AG04450 (cell line): ENCODE measurements around the gene IL1RAP. TPM values are rescaled to one million over a fixed set of nuclear protein-coding genes. Genes with fewer than 3 reads are reported as not detected.

ENCODE experiments used
- CTCF ChIA-PET: fragments of 300-600, 350-600 bp; formaldehyde crosslinking; extraction: SDS; loops from one replicate; lab custom pipeline; 2022; ENCODE audit warnings: antibody characterized with exemption, inconsistent platforms; lab: Charles Lee
- POLR2A ChIA-PET: fragments of 350-600 bp; formaldehyde crosslinking; extraction: SDS; loops from one replicate; lab custom pipeline; 2021; ENCODE audit warnings: antibody characterized with exemption, inconsistent platforms; lab: Yijun Ruan, JAX
- DNase-seq: peaks from one replicate; pipeline ENCODE4 v3.0.0-alpha.2; 2011; ENCODE audit warnings: low read depth, low spot score
- H3K27ac ChIP-seq: one replicate; pipeline ENCODE4 v1.5.1; 2012; ENCODE audit warnings: low read depth, low read length, control low read depth
- H3K27me3 ChIP-seq: one replicate; pipeline ENCODE4 v1.6.0; 2012; ENCODE audit warnings: low read length; ENCODE audit not compliant: control insufficient read depth, insufficient read depth
- H3K4me3 ChIP-seq: 2 replicates; pipeline ENCODE4 v1.5.1; 2011; ENCODE audit warnings: mild to moderate bottlenecking, low read depth, low read length, control low read depth
- H3K9me3 ChIP-seq: 2 replicates; pipeline ENCODE4 v1.5.1; 2012; ENCODE audit warnings: low read length; ENCODE audit not compliant: control insufficient read depth, insufficient read depth
- polyA plus RNA-seq: library from polyadenylated mRNA; depleted of rRNA; stranded (reverse); fragments of >200 nt; gene quantifications from 2 replicates; pipeline ENCODE4 v1.2.3, GENCODE V29; 2011
- TF ChIP-seq, protein P1 (sequence below): IDR thresholded peaks from 2 replicates; pipeline ENCODE4 v1.5.1; 2011; ENCODE audit warnings: low read depth, low read length, control low read depth, inconsistent platforms

IL1RAP gene
- polyA plus RNA-seq, 1 experiment: 9.9 TPM

DNA sequence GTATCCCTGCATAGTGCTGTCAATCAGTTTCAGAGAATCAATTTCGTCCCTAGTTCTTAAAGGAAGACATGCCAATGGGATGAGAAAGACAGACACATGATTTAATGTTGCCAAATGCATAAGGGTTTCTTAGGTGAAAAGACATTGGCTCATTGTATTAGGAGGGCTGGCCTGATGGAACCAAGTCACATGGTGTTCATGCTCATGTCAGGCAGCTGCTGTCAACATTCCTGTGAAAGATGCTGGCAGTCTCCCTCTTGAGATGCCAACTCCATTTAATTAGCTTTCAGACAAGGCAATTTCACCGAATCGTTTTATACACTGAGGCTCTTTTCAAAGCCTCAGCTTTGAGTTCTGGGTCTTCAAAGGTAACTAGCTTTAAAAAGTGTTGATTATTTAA lies 16.1 kb upstream of the IL1RAP start:
- TF ChIP-seq, protein P1, sequence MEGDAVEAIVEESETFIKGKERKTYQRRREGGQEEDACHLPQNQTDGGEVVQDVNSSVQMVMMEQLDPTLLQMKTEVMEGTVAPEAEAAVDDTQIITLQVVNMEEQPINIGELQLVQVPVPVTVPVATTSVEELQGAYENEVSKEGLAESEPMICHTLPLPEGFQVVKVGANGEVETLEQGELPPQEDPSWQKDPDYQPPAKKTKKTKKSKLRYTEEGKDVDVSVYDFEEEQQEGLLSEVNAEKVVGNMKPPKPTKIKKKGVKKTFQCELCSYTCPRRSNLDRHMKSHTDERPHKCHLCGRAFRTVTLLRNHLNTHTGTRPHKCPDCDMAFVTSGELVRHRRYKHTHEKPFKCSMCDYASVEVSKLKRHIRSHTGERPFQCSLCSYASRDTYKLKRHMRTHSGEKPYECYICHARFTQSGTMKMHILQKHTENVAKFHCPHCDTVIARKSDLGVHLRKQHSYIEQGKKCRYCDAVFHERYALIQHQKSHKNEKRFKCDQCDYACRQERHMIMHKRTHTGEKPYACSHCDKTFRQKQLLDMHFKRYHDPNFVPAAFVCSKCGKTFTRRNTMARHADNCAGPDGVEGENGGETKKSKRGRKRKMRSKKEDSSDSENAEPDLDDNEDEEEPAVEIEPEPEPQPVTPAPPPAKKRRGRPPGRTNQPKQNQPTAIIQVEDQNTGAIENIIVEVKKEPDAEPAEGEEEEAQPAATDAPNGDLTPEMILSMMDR: no peak
- CTCF ChIA-PET: interaction anchor here (1.6 kb wide), 1 partner anchor 11 kb away, joined by 3 read pairs; no protein-coding TSS in a partner anchor
- Histone ChIP-seq H3K4me3 (no peak overlapping the region), H3K27ac (no peak overlapping the region), H3K27me3 (no peaks in the 10 kb centered on the region), H3K9me3 (no peaks in the 10 kb centered on the region)
- no peak for DNase-seq
- POLR2A ChIA-PET: no interaction called here

DNA sequence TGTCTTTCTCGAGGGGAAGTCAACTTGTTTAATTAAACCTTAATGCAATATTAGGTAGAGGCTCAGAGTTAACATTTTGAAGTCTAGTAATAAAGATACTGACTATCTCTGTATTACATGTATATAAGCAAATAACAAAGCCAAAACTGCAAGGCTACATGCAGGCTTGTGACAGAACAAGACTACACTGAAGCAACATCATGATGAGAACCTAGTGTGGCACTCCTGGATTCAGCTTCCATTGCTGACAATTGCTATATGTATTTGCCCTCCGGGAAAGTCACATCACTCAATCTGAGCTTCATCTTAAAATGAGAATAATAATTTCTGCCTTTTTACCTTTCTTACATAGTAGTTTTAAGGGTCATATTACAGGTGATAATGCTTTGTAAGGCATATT lies 15.6 kb upstream of the IL1RAP start:
- no peaks in the 10 kb centered on the region for H3K27me3 ChIP-seq
- ChIA-PET POLR2A (no interaction called here), CTCF (interaction anchor here (0.6 to 1.6 kb wide), 3 partner anchors 10 to 211 kb away, joined by 3 to 6 read pairs (median 3); partner anchors contain the start of gene IL1RAP)
- TF ChIP-seq, protein P1: no peak
- no peak overlapping the region for H3K27ac ChIP-seq
- no peak for DNase-seq
- H3K4me3 ChIP-seq: no peak overlapping the region
- H3K9me3 ChIP-seq: no peaks in the 10 kb centered on the region

DNA sequence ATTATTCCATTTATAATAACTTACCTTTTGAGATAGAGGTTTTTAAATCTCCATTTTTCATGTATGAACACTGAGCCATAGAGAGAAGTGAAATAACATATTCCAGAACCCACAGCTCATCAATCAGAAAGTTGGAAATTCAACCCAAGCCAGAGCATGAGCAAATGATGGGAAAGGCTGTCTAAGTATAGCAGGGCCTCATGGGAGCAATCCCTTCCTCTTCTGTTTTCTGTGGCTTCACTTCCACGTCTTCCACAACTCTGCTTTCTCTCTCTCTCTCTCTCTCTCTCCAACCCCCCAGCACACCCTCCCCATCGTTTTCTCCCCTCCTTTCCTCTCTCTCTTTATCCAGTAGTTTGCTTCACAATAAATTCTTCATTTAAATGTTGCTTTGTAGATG lies 14.8 kb upstream of the IL1RAP start:
- ChIA-PET CTCF (interaction anchor here (1.6 kb wide), 1 partner anchor 14 kb away, joined by 6 read pairs; the partner anchor contains the start of gene IL1RAP), POLR2A (interaction anchor here (0.6 kb wide), 1 partner anchor 248 kb away, joined by 6 read pairs; no protein-coding TSS in a partner anchor)
- no peak overlapping the region for H3K27ac ChIP-seq
- H3K9me3 ChIP-seq: no peaks in the 10 kb centered on the region
- TF ChIP-seq, protein P1: no peak
- H3K27me3 ChIP-seq: no peaks in the 10 kb centered on the region
- no peak for DNase-seq
- H3K4me3 ChIP-seq: no peak overlapping the region

DNA sequence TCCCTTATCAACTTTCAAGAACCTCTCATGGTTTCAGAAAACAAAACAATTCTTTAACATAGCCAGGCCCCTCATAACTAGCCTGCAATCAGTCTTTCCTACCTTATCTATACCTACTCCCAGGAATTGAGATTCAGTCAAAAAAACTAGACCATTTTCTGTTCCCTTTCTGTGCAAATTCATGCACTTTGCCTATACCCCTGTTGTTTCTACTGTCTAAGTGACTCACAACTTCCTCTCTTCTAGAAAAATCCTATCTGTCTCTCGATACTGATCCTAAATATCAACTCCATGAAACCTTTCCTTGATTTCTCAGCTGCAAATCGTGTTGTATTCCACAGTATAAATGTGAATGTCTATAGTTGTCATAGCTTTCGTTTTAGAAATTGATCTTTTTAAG lies 10.9 kb upstream of the IL1RAP start:
- POLR2A ChIA-PET: no interaction called here
- H3K9me3 ChIP-seq: no peaks in the 10 kb centered on the region
- DNase-seq: no peak
- no peak overlapping the region for H3K27ac ChIP-seq
- CTCF ChIA-PET: no interaction called here
- no peak overlapping the region for H3K4me3 ChIP-seq
- TF ChIP-seq, protein P1: no peak
- H3K27me3 ChIP-seq: no peaks in the 10 kb centered on the region

DNA sequence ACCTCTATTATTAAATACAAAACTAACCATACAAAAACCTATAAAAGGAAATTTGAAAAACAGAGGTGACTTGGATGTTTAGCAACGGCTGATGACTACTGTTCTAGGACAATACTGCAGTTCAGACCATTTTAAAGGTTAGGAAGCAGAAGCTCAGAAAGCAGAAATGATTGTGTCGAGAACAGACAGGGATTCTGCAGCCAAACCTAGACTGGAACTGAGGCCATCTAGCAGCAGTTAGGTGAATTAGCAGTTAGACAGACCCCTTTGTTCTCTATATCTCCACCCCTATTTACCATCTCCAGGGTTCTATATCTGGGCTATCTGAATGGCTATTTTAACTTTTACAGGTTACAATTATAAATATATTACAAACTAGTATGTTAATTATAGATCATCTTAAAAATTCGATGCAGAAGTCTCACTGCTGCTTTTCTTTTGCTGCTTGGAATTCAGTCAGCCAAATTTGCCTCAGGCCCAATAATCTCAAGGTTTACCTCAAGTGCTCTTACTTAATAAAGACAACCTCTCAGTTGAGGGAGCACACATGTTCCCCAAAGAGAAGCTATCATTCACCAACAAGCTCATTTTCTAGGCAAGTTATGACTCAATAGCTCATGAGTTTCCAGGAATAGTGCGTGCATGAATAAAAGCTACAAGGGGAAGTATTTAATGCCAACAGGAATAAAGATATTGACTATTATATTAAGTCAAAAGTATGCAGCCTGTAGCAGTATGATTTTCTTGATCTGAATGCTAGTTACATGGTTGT lies 9.3 kb upstream of the IL1RAP start:
- POLR2A ChIA-PET: interaction anchor here (0.9 kb wide), 1 partner anchor 9 kb away, joined by 3 read pairs; the partner anchor contains the start of gene IL1RAP
- CTCF ChIA-PET: interaction anchor here (0.7 to 1.4 kb wide), 6 partner anchors 9 to 543 kb away, joined by 3 to 5 read pairs (median 3); no protein-coding TSS in a partner anchor
- Histone ChIP-seq H3K27me3 (no peaks in the 10 kb centered on the region), H3K4me3 (no peak overlapping the region), H3K9me3 (no peaks in the 10 kb centered on the region), H3K27ac (no peak overlapping the region)
- DNase-seq: no peak
- TF ChIP-seq, protein P1: peak; percentile 10; the same call in 1 of the 2 replicates
